OCI-LY7 (cell line): ENCODE results near the gene PXDC1. TPM values are rescaled to one million over a fixed set of nuclear protein-coding genes. Genes with fewer than 3 reads are reported as not detected.
"Not testable (repeated sequence)": the region's sequence is repeated elsewhere in the genome, so short reads cannot be mapped to it uniquely, and the experiment has no call there.

Experiments
- BruUV-seq: library from RNA; stranded (reverse); fragments of 400-500 nt; replicated peaks from 2 replicates; lab custom pipeline; 2021; lab: Mats Ljungman, UMichigan
- CTCF ChIA-PET: fragments of 300-600 bp; sonication (Branson Sonifier 250); formaldehyde crosslinking; loops from one replicate; lab custom pipeline; 2022; ENCODE audit warnings: antibody characterized with exemption; ENCODE audit not compliant: unreplicated experiment; lab: Charles Lee
- POLR2A ChIA-PET: fragments of 300-600 bp; sonication (Branson Sonifier 250); formaldehyde crosslinking; loops from one replicate; lab custom pipeline; 2022; ENCODE audit warnings: antibody characterized with exemption; lab: Charles Lee
- DNase-seq: peaks from one replicate; pipeline ENCODE4 v3.0.0-alpha.2; 2015; ENCODE audit warnings: low spot score
- H2AFZ ChIP-seq: fragments of 200-600 bp; sonication (generic), shearing (Covaris generic); 2 replicates; pipeline ENCODE4 v1.6.1; 2014; ENCODE audit warnings: mild to moderate bottlenecking, antibody characterized with exemption, low read length, moderate library complexity
- H3K27ac ChIP-seq: fragments of 200-600 bp; sonication (generic); 2 replicates; pipeline ENCODE4 v1.5.1; 2014; ENCODE audit warnings: mixed run types, low read depth, mild to moderate bottlenecking, moderate library complexity, low read length, inconsistent platforms; ENCODE audit not compliant: poor library complexity, severe bottlenecking
- H3K36me3 ChIP-seq: fragments of 200-600 bp; sonication (generic); 2 replicates; pipeline ENCODE4 v1.6.1; 2014; ENCODE audit warnings: mild to moderate bottlenecking, antibody characterized with exemption, low read length, moderate library complexity, mixed read lengths; ENCODE audit not compliant: insufficient read depth
- H3K4me1 ChIP-seq: fragments of 200-600 bp; sonication (generic); 2 replicates; pipeline ENCODE4 v1.5.1; 2014; ENCODE audit warnings: mild to moderate bottlenecking, low read length; ENCODE audit not compliant: insufficient read depth, poor library complexity, severe bottlenecking
- H3K4me2 ChIP-seq: fragments of 200-600 bp; sonication (generic); 2 replicates; pipeline ENCODE4 v1.6.1; 2014; ENCODE audit warnings: mild to moderate bottlenecking, low read length
- H3K4me3 ChIP-seq: fragments of 200-600 bp; sonication (generic); 2 replicates; pipeline ENCODE4 v1.5.1; 2014; ENCODE audit warnings: mild to moderate bottlenecking, low read depth, low read length; ENCODE audit not compliant: poor library complexity, severe bottlenecking
- H3K79me2 ChIP-seq: fragments of 200-600 bp; sonication (generic); 2 replicates; pipeline ENCODE4 v1.6.1; 2016; ENCODE audit warnings: low read depth, mild to moderate bottlenecking, low read length, moderate library complexity, mixed read lengths; ENCODE audit not compliant: insufficient read depth
- H3K9me2 ChIP-seq: fragments of 200-600 bp; sonication (generic); 2 replicates; pipeline ENCODE4 v1.6.1; 2016; ENCODE audit warnings: mild to moderate bottlenecking, low read length, mixed read lengths; ENCODE audit not compliant: insufficient read depth
- H3K9me3 ChIP-seq: fragments of 200-600 bp; sonication (generic); 2 replicates; pipeline ENCODE4 v1.6.1; 2014; ENCODE audit warnings: mild to moderate bottlenecking, mixed run types, low read length, mixed read lengths
- H4K20me1 ChIP-seq: fragments of 200-600 bp; sonication (generic); 2 replicates; pipeline ENCODE4 v1.6.1; 2014; ENCODE audit warnings: mild to moderate bottlenecking, antibody characterized with exemption, low read length, moderate library complexity, mixed read lengths; ENCODE audit not compliant: insufficient read depth
- CTCF ChIP-seq: fragments of 200-600 bp; sonication (generic); conservative IDR thresholded peaks from 2 replicates; pipeline ENCODE4 v1.5.1; 2014; ENCODE audit warnings: mild to moderate bottlenecking, antibody characterized with exemption, low read length, moderate library complexity, mixed read lengths
- EZH2phosphoT487 ChIP-seq: fragments of 200-600 bp; sonication (generic); IDR thresholded peaks from 2 replicates; pipeline ENCODE4 v1.6.1; 2018; ENCODE audit warnings: low read depth, borderline replicate concordance, mild to moderate bottlenecking, mixed run types, antibody characterized with exemption, low read length, moderate library complexity, mixed read lengths
- intact Hi-C: fragments of 100-400 bp; cut with micrococcal nuclease; formaldehyde crosslinking; loops from one replicate; pipeline ENCODE4 v1.10.0; 2022; ENCODE audit not compliant: unreplicated experiment
- total RNA-seq, 2 experiments: library from RNA; depleted of rRNA in 1 of 2; stranded (reverse); fragments of >200 nt in 1 of 2; shearing (Covaris generic) in 1 of 2; gene quantifications; 2 replicates each; pipeline ENCODE4 v1.2.3, GENCODE V29; 2014 to 2022

PXDC1 gene
- total RNA-seq, 2 experiments from 2014 or later = not detected

GRCh38 chr6:3722785-3723184 lies 28.7 kb downstream of the PXDC1 start:
- no peak overlapping the region for H3K4me2 ChIP-seq
- H3K4me1 ChIP-seq = no peaks in the 10 kb centered on the region
- no peak for TF ChIP-seq EZH2phosphoT487
- no peak for TF ChIP-seq CTCF
- H3K79me2 ChIP-seq = no peaks in the 10 kb centered on the region
- H3K9me2 ChIP-seq = no peaks in the 10 kb centered on the region
- CTCF ChIA-PET = interaction anchor here (0.6 kb wide), 1 partner anchor 436 kb away, joined by 10 read pairs; no protein-coding TSS in a partner anchor
- H3K36me3 ChIP-seq = no peaks in the 10 kb centered on the region
- no peaks in the 10 kb centered on the region for H4K20me1 ChIP-seq
- H3K4me3 ChIP-seq = no peak overlapping the region
- H3K27ac ChIP-seq = no peak overlapping the region
- intact Hi-C loops = no loop called here
- DNase-seq = no peak
- H3K9me3 ChIP-seq = no peaks in the 10 kb centered on the region
- POLR2A ChIA-PET = no interaction called here
- no peak overlapping the region for H2AFZ ChIP-seq
- no TSS peak for BruUV-seq

- Histone ChIP-seq H3K27ac (no peak overlapping the region), H3K9me3 (no peaks in the 10 kb centered on the region), H3K9me2 (no peaks in the 10 kb centered on the region), H3K4me1 (no peaks in the 10 kb centered on the region), H2AFZ (no peak overlapping the region), H4K20me1 (no peaks in the 10 kb centered on the region), H3K79me2 (no peaks in the 10 kb centered on the region), H3K4me2 (no peak overlapping the region), H3K4me3 (no peak overlapping the region), H3K36me3 (no peaks in the 10 kb centered on the region)
- CTCF ChIA-PET = no interaction called here
- DNase-seq = no peak
- no TSS peak for BruUV-seq
- TF ChIP-seq EZH2phosphoT487 (no peak), CTCF (no peak)
- intact Hi-C loops = no loop called here
- POLR2A ChIA-PET = interaction anchor here (0.7 kb wide), 2 partner anchors 11 to 594 kb away, joined by 3 to 4 read pairs; no protein-coding TSS in a partner anchor
Observed at GRCh38 chr6:3721810-3722621, 29.5 kb downstream of the PXDC1 start.

GRCh38 chr6:3720770-3721169 lies 30.7 kb downstream of the PXDC1 start:
- not testable (repeated sequence) for H3K79me2 ChIP-seq, DNase-seq

More at GRCh38 chr6:3720770-3721169, 30.7 kb downstream of the PXDC1 start:
- H3K4me1 ChIP-seq, H3K4me3 ChIP-seq, H3K4me2 ChIP-seq, H3K27ac ChIP-seq, CTCF ChIA-PET, H3K9me3 ChIP-seq, H4K20me1 ChIP-seq, H3K9me2 ChIP-seq, intact Hi-C loops, H2AFZ ChIP-seq, H3K36me3 ChIP-seq, BruUV-seq: not testable (repeated sequence)
- POLR2A ChIA-PET = interaction anchor here (1.2 kb wide), 1 partner anchor 54 kb away, joined by 3 read pairs; no protein-coding TSS in a partner anchor
